H1 (cell line): ENCODE results near the gene HMMR. TPM values are rescaled to one million over a fixed set of nuclear protein-coding genes. Genes with fewer than 3 reads are reported as not detected.

Experiments used
- ASH2L ChIP-seq: fragments of 200-600, 300-600 bp; sonication (generic); IDR thresholded peaks from one replicate; pipeline ENCODE4 v1.7.1; 2017; ENCODE audit warnings: low read length
- CBX8 ChIP-seq: fragments of 300-800, 300-1000 bp; sonication (generic); IDR thresholded peaks from 2 replicates; pipeline ENCODE4 v1.7.1; 2016; ENCODE audit warnings: low read depth, low read length, borderline replicate concordance
- CEBPB ChIP-seq: IDR thresholded peaks from 2 replicates; pipeline ENCODE4 v1.6.1; 2012; ENCODE audit warnings: low read depth, low read length
- CHD1 ChIP-seq: IDR thresholded peaks from 2 replicates; pipeline ENCODE4 v1.6.1; 2012; ENCODE audit warnings: low read depth, low read length, improper control_type of control experiment
- CHD2 ChIP-seq: IDR thresholded peaks from 2 replicates; pipeline ENCODE4 v1.6.1; 2012; ENCODE audit warnings: low read length, improper control_type of control experiment
- CREB1 ChIP-seq: IDR thresholded peaks from 2 replicates; pipeline ENCODE4 v1.6.1; 2012; ENCODE audit warnings: inconsistent platforms
- EGR1 ChIP-seq: IDR thresholded peaks from 2 replicates; pipeline ENCODE4 v1.6.1; 2011; ENCODE audit warnings: low read depth, low read length, borderline replicate concordance
- GABPA ChIP-seq: IDR thresholded peaks from 2 replicates; pipeline ENCODE4 v1.6.1; 2011; ENCODE audit warnings: mild to moderate bottlenecking, low read length, moderate library complexity, borderline replicate concordance; ENCODE audit not compliant: insufficient read depth
- HDAC2 ChIP-seq, 2 experiments: fragments of 300-600 bp in 1 of 2; sonication (generic) in 1 of 2; IDR thresholded peaks; 2 replicates each; pipeline ENCODE4 v1.6.1; 2011 to 2012; ENCODE audit warnings: low read depth in 2 of 2, low read length in 2 of 2, mild to moderate bottlenecking in 2 of 2, moderate library complexity in 2 of 2, borderline replicate concordance in 1 of 2, inconsistent platforms in 1 of 2
- KDM4A ChIP-seq: IDR thresholded peaks from one replicate; pipeline ENCODE4 v1.7.1; 2012; ENCODE audit warnings: low read depth, mild to moderate bottlenecking, moderate library complexity, low read length, inconsistent platforms; ENCODE audit not compliant: severe bottlenecking
- POLR2AphosphoS5 ChIP-seq: IDR thresholded peaks from 2 replicates; pipeline ENCODE4 v1.6.1; 2011; ENCODE audit warnings: low read depth, low read length
- RFX5 ChIP-seq: IDR thresholded peaks from 2 replicates; pipeline ENCODE4 v1.6.1; 2011; ENCODE audit warnings: low read depth, low read length, improper control_type of control experiment, borderline replicate concordance
- SAP30 ChIP-seq: fragments of 300-600 bp; sonication (generic); IDR thresholded peaks from 2 replicates; pipeline ENCODE4 v1.7.1; 2012; ENCODE audit warnings: low read length, moderate library complexity, mild to moderate bottlenecking, inconsistent platforms; ENCODE audit not compliant: insufficient read depth, insufficient replicate concordance
- SIN3A ChIP-seq, 2 experiments: IDR thresholded peaks in 1 of 2; conservative IDR thresholded peaks in 1 of 2; 2 replicates each; pipeline ENCODE4 v1.6.1; 2011 to 2012; ENCODE audit warnings: low read length in 2 of 2, improper control_type of control experiment in 1 of 2, low read depth in 1 of 2, mild to moderate bottlenecking in 1 of 2
- SP2 ChIP-seq: IDR thresholded peaks from 2 replicates; pipeline ENCODE4 v1.6.1; 2012; ENCODE audit warnings: mild to moderate bottlenecking, low read length, inconsistent platforms
- TAF1 ChIP-seq: IDR thresholded peaks from 2 replicates; pipeline ENCODE4 v1.6.1; 2011; ENCODE audit warnings: mild to moderate bottlenecking, low read depth, low read length
- USF2 ChIP-seq: IDR thresholded peaks from 2 replicates; pipeline ENCODE4 v1.6.1; 2011; ENCODE audit warnings: low read length, improper control_type of control experiment
- polyA plus RNA-seq, 7 experiments: library from polyadenylated mRNA; depleted of rRNA in 3 of 7; stranded (reverse) in 5 of 7; unstranded in 2 of 7; fragments of >200 nt in 5 of 7; fragments of 200-250 nt in 2 of 7; gene quantifications; 1 replicate in 5 of 7; 2 replicates in 1 of 7; 4 replicates in 1 of 7; pipeline versions ENCODE4 v1.2.1 to v1.2.3, GENCODE V29; 2011 to 2013; ENCODE audit warnings: missing spikeins in 2 of 7, mixed read lengths in 2 of 7
- total RNA-seq: library from RNA; stranded (reverse); fragmentation: NEBNext Ultra II Directional; extraction: Animal tissue kit (Norgen Biotek cat#: 25700); gene quantifications from 2 replicates; pipeline ENCODE4 v1.2.1, GENCODE V29; 2021
- TF ChIP-seq, protein P1 (sequence below): IDR thresholded peaks from 2 replicates; pipeline ENCODE4 v1.6.1; 2011; ENCODE audit warnings: low read depth, mild to moderate bottlenecking, low read length; ENCODE audit not compliant: insufficient read depth

Gene HMMR
- total and polyA plus RNA-seq, 2 of the 8 experiments (the other 6 are each of a cell fraction or from before 2014, with no cell fraction given) = 17.5 to 77.3 TPM

- TF ChIP-seq, protein P1, sequence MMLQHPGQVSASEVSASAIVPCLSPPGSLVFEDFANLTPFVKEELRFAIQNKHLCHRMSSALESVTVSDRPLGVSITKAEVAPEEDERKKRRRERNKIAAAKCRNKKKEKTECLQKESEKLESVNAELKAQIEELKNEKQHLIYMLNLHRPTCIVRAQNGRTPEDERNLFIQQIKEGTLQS = no peak
- TF ChIP-seq RFX5 (no peak), CREB1 (peak; percentile 66; the same call in 1 of the 2 replicates), CEBPB (0 out of 2 replicates have a peak, but pooled peaks have one; percentile 2), USF2 (0 out of 2 replicates have a peak, but pooled peaks have one; percentile 3), TAF1 (peak; percentile 84), EGR1 (no peak), HDAC2 (IDR thresholded peaks at IDR 0.05; ENCODE audit: borderline replicate concordance in 1 of 2, low read depth in 2 of 2, low read length in 2 of 2) (peak in 1 of 2 experiments; percentile 49; a peak in 2 of 4 replicates), CBX8 (no peak), POLR2AphosphoS5 (peak; percentile 81), CHD1 (no peak), SP2 (no peak), SAP30 (no peak), CHD2 (0 out of 2 replicates have a peak, but pooled peaks have one; percentile 11), KDM4A (peak; percentile 79), GABPA (no peak), SIN3A (conservative IDR thresholded peaks at IDR 0.05 in 1 of 2, IDR thresholded peaks at IDR 0.05 in 1 of 2; ENCODE audit: low read depth in 1 of 2, low read length in 2 of 2) (no peak; a peak in 1 of 4 replicates), ASH2L (peak; percentile 92)
Measured at GRCh38 chr5:163459819-163460561, 442 bp upstream of the HMMR start, which contains the start of gene NUDCD2 (continued).
